Hepatocyte (in vitro differentiated cells): ENCODE data around the gene ZNF496. TPM values are rescaled to one million over a fixed set of nuclear protein-coding genes. Genes with fewer than 3 reads are reported as not detected.

Source experiments
- DNase-seq: peaks from one replicate; pipeline ENCODE4 v3.0.0-alpha.2; 2016; ENCODE audit warnings: low spot score
- H2AFZ ChIP-seq: fragments of 200-600 bp; sonication (generic); 2 replicates; pipeline ENCODE4 v1.6.0; 2016; ENCODE audit warnings: antibody characterized with exemption, mild to moderate bottlenecking
- H3K27ac ChIP-seq: fragments of 200-600 bp; sonication (generic); 2 replicates; pipeline ENCODE4 v1.5.1; 2016; ENCODE audit warnings: mild to moderate bottlenecking
- H3K27me3 ChIP-seq: fragments of 200-600 bp; sonication (generic); 2 replicates; pipeline ENCODE4 v1.6.1; 2016
- H3K36me3 ChIP-seq: fragments of 200-600 bp; sonication (generic); replicated peaks from 2 replicates; pipeline ENCODE4 v1.5.1; 2016; ENCODE audit warnings: low read depth; ENCODE audit not compliant: insufficient read depth
- H3K4me1 ChIP-seq: fragments of 200-600 bp; sonication (generic); 2 replicates; pipeline ENCODE4 v1.5.1; 2016; ENCODE audit warnings: mild to moderate bottlenecking, moderate library complexity; ENCODE audit not compliant: insufficient read depth
- H3K4me2 ChIP-seq: fragments of 200-600 bp; sonication (generic); 2 replicates; pipeline ENCODE4 v1.6.0; 2016
- H3K4me3 ChIP-seq: fragments of 200-600 bp; sonication (generic); 2 replicates; pipeline ENCODE4 v1.5.1; 2016; ENCODE audit warnings: mild to moderate bottlenecking
- H3K79me2 ChIP-seq: fragments of 200-600 bp; sonication (generic); 2 replicates; pipeline ENCODE4 v1.6.0; 2017; ENCODE audit warnings: mild to moderate bottlenecking
- H3K9me2 ChIP-seq: fragments of 200-600 bp; sonication (generic); replicated peaks from 2 replicates; pipeline ENCODE4 v1.6.0; 2017; ENCODE audit warnings: mild to moderate bottlenecking; ENCODE audit not compliant: insufficient read depth
- H3K9me3 ChIP-seq: fragments of 200-600 bp; sonication (generic); 2 replicates; pipeline ENCODE4 v1.5.1; 2016; ENCODE audit warnings: low read depth, mild to moderate bottlenecking
- H4K20me1 ChIP-seq: fragments of 200-600 bp; sonication (generic); 2 replicates; pipeline ENCODE4 v1.6.0; 2016; ENCODE audit warnings: mild to moderate bottlenecking; ENCODE audit not compliant: insufficient read depth, poor library complexity, severe bottlenecking
- CTCF ChIP-seq: fragments of 200-600 bp; sonication (generic); IDR thresholded peaks from 2 replicates; pipeline ENCODE4 v1.5.1; 2016; ENCODE audit warnings: antibody characterized with exemption, mild to moderate bottlenecking; ENCODE audit not compliant: poor library complexity
- EZH2 ChIP-seq: fragments of 200-600 bp; sonication (generic); IDR thresholded peaks from 2 replicates; pipeline ENCODE4 v1.6.1; 2016; ENCODE audit warnings: antibody characterized with exemption, mild to moderate bottlenecking, borderline replicate concordance
- EZH2phosphoT487 ChIP-seq: fragments of 200-600 bp; sonication (generic); IDR thresholded peaks from one replicate; pipeline ENCODE4 v1.6.1; 2018; ENCODE audit warnings: antibody characterized with exemption, mild to moderate bottlenecking, low read depth, moderate library complexity; ENCODE audit not compliant: unreplicated experiment, severe bottlenecking
- WGBS: methylation state at CpG from one replicate; pipeline ENCODE4 v1.1.6; 2016; ENCODE audit warnings: low lambda C conversion rate; ENCODE audit errors: missing lambda C conversion rate; 5-methylcytosine and 5-hydroxymethylcytosine counted together
- polyA plus RNA-seq: library from polyadenylated mRNA; unstranded; fragments of >200 nt; fragmentation: Nextera tagmentation; extraction: Ambion mirVana; gene quantifications from 2 replicates; pipeline ENCODE4 v1.2.1, GENCODE V29; 2016
- total RNA-seq: library from RNA; depleted of rRNA; stranded (reverse); fragments of >200 nt; gene quantifications from 2 replicates; pipeline ENCODE4 v1.2.3, GENCODE V29; 2014

ZNF496 gene
- total and polyA plus RNA-seq, 2 experiments from 2014 or later = 10.5 to 16.5 TPM

- Histone ChIP-seq H3K79me2 (peaks cover 24% of the 10 kb centered on the region), H3K4me3 (no peak overlapping the region), H3K36me3 (no peaks in the 10 kb centered on the region), H3K9me3 (no peaks in the 10 kb centered on the region), H3K27me3 (no peaks in the 10 kb centered on the region), H3K4me1 (peaks cover 2% of the 10 kb centered on the region), H3K4me2 (no peak overlapping the region), H2AFZ (no peak overlapping the region), H4K20me1 (no peaks in the 10 kb centered on the region), H3K27ac (no peak overlapping the region), H3K9me2 (no peaks in the 10 kb centered on the region)
- no peak for DNase-seq
- TF ChIP-seq CTCF = no peak
- TF ChIP-seq EZH2phosphoT487 = no peak
- TF ChIP-seq EZH2 = no peak
- 70% methylated on average over 3 of the region's 3 CpGs for WGBS
Observed at GRCh38 chr1:247338723-247339275, 7.1 kb upstream of the ZNF496 start.

- Histone ChIP-seq H3K4me2 (no peak overlapping the region), H3K9me3 (no peaks in the 10 kb centered on the region), H3K36me3 (no peaks in the 10 kb centered on the region), H3K27ac (no peak overlapping the region), H3K4me1 (peaks cover 10% of the 10 kb centered on the region), H3K9me2 (no peaks in the 10 kb centered on the region), H3K4me3 (no peak overlapping the region), H2AFZ (no peak overlapping the region), H4K20me1 (no peaks in the 10 kb centered on the region), H3K79me2 (peaks cover 32% of the 10 kb centered on the region), H3K27me3 (no peaks in the 10 kb centered on the region)
- no peak for DNase-seq
- no peak for TF ChIP-seq EZH2phosphoT487
- no peak for TF ChIP-seq EZH2
- no peak for TF ChIP-seq CTCF
- 88% methylated on average over 11 of the region's 11 CpGs for WGBS
Observed at GRCh38 chr1:247337961-247338360, 6.3 kb upstream of the ZNF496 start.

DNA sequence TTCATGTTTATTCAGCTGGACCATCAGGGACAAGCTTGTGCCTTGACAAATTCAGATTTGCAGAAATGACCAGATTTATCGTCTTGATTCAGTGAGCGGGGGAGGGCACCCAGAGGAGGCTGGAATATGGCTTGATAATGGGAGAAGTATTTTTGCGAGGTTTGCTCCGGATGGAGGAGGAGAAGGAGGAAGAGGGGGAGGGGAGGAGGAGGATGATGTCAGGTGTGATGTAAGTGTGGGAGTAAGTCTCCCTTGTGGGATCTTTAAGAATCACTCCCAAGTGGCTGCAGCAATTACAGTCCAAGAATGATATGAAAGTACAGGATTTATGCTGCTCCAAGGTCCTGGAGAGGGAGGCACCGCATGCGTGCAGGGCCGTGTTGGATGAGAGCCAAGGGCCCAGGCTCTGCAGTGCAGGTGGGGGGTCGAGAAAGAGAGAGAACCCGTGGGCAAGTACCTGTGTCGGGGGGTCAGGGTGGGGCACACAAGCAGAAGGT is 5.6 kb upstream of the ZNF496 start:
- DNase-seq = no peak

More for the DNA sequence above, 5.6 kb upstream of the ZNF496 start:
- Histone ChIP-seq H3K4me1 (peaks cover 10% of the 10 kb centered on the region), H3K27ac (no peak overlapping the region), H3K27me3 (no peaks in the 10 kb centered on the region), H3K9me3 (no peaks in the 10 kb centered on the region), H4K20me1 (no peaks in the 10 kb centered on the region), H3K9me2 (no peaks in the 10 kb centered on the region), H3K36me3 (no peaks in the 10 kb centered on the region), H2AFZ (no peak overlapping the region), H3K4me2 (no peak overlapping the region), H3K4me3 (no peak overlapping the region), H3K79me2 (peaks cover 34% of the 10 kb centered on the region)
- TF ChIP-seq EZH2phosphoT487 = no peak
- TF ChIP-seq CTCF = no peak
- TF ChIP-seq EZH2 = no peak
- 73% methylated on average over 10 of the region's 10 CpGs for WGBS
